ENCODE data around the gene LTBR.
"Not testable (repeated sequence)": the region's sequence is repeated elsewhere in the genome, so short reads cannot be mapped to it uniquely, and the experiment has no call there.

DNA sequence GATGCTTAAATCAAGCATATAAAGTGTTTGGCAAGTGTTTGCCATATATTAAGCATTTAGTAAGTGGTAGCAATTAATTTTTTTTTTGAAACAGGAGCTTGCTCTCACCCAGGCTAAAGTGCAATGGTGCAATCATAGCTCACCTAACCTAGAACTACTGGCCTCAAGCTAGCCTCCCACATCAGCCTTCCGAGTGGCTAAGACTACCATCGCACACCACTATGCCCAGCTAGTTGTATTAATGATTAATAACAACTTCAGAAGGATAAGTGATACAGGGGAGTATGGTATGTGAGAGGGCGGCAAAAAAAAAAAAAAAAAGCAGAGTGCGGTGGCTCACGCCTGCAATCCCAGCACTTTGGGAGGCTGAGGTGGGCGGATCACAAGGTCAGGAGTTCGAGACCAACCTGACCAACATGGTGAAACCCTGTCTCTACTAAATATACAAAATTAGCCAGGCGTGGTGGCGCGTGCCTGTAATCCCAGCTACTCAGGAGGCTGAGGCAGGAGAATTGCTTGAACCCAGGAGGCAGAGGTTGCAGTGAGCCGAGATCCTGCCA lies 39.8 kb upstream of the LTBR start:
- TF ChIP-seq, protein P1, sequence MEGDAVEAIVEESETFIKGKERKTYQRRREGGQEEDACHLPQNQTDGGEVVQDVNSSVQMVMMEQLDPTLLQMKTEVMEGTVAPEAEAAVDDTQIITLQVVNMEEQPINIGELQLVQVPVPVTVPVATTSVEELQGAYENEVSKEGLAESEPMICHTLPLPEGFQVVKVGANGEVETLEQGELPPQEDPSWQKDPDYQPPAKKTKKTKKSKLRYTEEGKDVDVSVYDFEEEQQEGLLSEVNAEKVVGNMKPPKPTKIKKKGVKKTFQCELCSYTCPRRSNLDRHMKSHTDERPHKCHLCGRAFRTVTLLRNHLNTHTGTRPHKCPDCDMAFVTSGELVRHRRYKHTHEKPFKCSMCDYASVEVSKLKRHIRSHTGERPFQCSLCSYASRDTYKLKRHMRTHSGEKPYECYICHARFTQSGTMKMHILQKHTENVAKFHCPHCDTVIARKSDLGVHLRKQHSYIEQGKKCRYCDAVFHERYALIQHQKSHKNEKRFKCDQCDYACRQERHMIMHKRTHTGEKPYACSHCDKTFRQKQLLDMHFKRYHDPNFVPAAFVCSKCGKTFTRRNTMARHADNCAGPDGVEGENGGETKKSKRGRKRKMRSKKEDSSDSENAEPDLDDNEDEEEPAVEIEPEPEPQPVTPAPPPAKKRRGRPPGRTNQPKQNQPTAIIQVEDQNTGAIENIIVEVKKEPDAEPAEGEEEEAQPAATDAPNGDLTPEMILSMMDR (IDR thresholded peaks at IDR 0.05; ENCODE audit: insufficient read depth, low read length, poor library complexity, severe bottlenecking), result not testable (repeated sequence)
- TF ChIP-seq EZH2phosphoT487 (conservative IDR thresholded peaks at IDR 0.05; ENCODE audit: low read length), result not testable (repeated sequence)

Measured in SU-DHL-6 (cell line).